ENCODE results near the gene MEX3A. TPM values are rescaled to one million over a fixed set of nuclear protein-coding genes. Genes with fewer than 3 reads are reported as not detected.
"Not testable (repeated sequence)": the region's sequence is repeated elsewhere in the genome, so short reads cannot be mapped to it uniquely, and the experiment has no call there.

The MEX3A gene
- total and polyA plus RNA-seq, 8 donors, result 0.86 to 59.0 (median 48.8) TPM

DNA sequence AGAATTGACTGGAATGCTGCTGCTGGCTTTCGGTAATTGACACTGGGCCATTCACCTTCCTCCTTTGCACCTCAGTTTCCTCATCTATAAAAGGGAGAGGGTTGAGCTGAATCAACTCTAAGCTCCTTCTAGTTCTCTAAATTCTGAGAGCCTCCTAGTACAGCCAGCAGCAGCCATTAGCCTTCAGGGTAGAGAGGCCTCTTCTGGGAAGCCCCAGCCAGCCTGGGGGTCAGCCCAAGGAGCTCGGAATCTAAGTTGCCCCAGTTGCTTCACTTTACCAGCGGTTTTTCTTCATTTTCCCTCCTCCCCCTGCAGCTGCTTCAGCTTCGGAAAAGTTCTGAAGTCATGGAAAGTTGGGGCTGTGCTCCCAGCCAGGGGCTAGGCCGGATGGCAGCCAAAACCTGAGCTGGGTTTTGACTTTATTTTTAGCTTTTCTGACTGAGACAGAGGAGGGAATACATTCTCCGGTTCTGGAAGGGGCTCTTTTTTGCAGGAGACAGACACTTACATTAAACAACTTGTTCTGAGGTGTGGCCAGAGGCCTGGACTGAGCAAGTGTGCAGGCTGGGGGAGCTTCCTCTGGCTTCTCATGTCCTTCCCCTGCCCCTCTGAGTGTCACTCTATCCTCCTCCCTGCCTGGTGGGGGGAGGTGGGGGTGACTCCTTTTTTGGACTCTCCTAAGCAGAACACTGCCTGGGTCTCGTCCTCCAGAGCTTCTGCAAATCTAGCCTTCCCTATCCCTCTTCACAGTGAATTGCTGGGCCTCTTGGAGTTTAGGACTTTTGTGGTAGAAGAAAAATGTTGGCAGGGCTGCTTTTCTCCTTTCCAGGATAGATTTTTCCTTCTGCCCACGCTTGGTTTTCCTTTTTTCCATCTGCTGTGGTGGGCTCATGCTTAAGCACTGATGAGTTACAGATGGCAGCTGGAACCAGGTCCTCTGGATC lies 46.7 kb upstream of the MEX3A start:
- DNase-seq (peak in 3 of 4 donors; percentile 60 to 89 (median 78)), ATAC-seq (peak; percentile 3)
- TF ChIP-seq, protein P1, sequence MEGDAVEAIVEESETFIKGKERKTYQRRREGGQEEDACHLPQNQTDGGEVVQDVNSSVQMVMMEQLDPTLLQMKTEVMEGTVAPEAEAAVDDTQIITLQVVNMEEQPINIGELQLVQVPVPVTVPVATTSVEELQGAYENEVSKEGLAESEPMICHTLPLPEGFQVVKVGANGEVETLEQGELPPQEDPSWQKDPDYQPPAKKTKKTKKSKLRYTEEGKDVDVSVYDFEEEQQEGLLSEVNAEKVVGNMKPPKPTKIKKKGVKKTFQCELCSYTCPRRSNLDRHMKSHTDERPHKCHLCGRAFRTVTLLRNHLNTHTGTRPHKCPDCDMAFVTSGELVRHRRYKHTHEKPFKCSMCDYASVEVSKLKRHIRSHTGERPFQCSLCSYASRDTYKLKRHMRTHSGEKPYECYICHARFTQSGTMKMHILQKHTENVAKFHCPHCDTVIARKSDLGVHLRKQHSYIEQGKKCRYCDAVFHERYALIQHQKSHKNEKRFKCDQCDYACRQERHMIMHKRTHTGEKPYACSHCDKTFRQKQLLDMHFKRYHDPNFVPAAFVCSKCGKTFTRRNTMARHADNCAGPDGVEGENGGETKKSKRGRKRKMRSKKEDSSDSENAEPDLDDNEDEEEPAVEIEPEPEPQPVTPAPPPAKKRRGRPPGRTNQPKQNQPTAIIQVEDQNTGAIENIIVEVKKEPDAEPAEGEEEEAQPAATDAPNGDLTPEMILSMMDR (IDR thresholded peaks at IDR 0.05), result no peak
- peaks cover 0 to 23% of the 10 kb centered on the region in 2 donors for H3K27me3 ChIP-seq
- H3K4me1 ChIP-seq, result peaks cover 62 to 68% of the 10 kb centered on the region in 2 donors
- intact Hi-C loops (cut with DNase I), result no loop called here
- no peaks in the 10 kb centered on the region for H3K9me3 ChIP-seq
- peaks cover 0 to 40% of the 10 kb centered on the region in 2 donors for H3K36me3 ChIP-seq
- no peak overlapping the region for H3K4me3 ChIP-seq
- H3K27ac ChIP-seq, result peak overlapping the region; percentile 93 to 98

DNA sequence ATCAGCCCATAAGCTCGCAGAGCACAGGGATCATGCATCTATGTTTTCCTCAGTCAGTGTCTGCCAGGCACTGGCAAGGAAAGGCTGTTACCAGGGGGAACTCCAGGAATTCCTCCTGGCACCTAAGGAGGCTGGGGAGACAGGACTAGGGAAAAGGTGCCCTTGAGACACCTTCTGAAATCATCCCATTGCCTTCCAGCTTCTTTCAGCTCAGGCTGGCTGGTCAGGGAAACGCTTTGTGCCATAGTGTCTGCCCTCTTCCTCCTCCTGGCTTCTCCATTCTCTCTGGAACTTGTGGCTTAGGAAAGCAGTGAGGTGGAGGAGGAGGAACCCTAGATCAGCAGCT lies 46.0 kb upstream of the MEX3A start:
- DNase-seq, result no peak
- Histone ChIP-seq H3K4me3 (no peak overlapping the region), H3K36me3 (peaks cover 0 to 33% of the 10 kb centered on the region in 2 donors), H3K9me3 (no peaks in the 10 kb centered on the region), H3K27me3 (peaks cover 0 to 23% of the 10 kb centered on the region in 2 donors), H3K27ac (peak overlapping the region; percentile 93 to 98), H3K4me1 (peaks cover 67 to 74% of the 10 kb centered on the region in 2 donors)
- TF ChIP-seq, protein P1 (IDR thresholded peaks at IDR 0.05), result no peak
- intact Hi-C loops (cut with DNase I), result no loop called here
- ATAC-seq, result no peak

DNA sequence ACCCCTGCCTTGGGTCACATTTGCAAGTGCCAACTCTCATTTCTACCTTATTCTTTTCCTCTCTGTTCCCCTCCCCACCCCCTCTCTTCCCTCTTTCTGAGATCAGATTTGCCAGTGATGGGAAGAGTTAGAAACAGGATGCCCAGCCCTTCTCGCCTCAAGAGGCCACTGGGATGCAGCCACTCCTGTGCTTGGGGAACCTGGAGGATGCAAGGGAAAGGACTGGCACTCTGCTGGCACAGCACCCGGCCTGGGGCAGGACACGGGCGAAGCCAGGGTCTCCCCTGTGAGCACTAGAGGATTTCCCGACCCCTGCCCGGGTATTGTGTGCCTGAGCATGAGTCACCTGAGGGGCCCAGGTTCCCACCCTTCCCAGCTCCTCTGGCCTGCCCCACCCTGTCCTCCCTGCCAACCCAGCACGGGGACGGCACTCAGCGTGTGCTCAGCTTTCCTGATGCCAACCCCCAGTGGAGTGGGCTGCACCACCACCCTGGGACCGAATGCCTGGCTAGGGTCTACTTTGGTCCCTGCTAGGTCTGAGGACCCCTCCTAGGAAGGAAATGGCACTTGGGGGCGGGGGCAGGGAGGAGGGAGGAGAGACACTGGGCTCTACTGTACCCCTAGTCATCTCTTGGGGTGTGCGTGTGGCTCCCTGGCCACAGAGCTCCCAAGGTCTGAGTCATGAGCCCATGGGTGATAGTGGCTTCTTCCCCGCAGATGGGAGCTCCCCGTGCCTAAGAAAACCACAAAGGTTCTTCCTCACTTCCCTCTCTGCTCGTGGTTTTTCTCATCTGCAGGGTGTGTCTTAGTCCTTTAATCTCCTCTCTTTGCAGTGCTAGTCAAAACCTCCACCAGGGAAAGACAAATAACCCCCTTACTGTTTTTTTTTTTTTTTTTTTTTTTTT lies 44.6 kb upstream of the MEX3A start:
- H3K36me3 ChIP-seq, result peaks cover 0 to 19% of the 10 kb centered on the region in 2 donors
- peak overlapping the region; percentile 93 to 98 for H3K27ac ChIP-seq
- DNase-seq, result peak in 2 of 4 donors; percentile 74 to 81
- H3K27me3 ChIP-seq, result peaks cover 0 to 33% of the 10 kb centered on the region in 2 donors
- peak overlapping the region in 1 of 2 donors; percentile 7 for H3K4me3 ChIP-seq
- peak; percentile 2 for ATAC-seq
- H3K9me3 ChIP-seq, result no peaks in the 10 kb centered on the region
- TF ChIP-seq, protein P1 (IDR thresholded peaks at IDR 0.05), result peak in 1 of 2 donors; percentile 1
- peaks cover 80 to 88% of the 10 kb centered on the region in 2 donors for H3K4me1 ChIP-seq
- intact Hi-C loops (cut with DNase I), result no loop called here

DNA sequence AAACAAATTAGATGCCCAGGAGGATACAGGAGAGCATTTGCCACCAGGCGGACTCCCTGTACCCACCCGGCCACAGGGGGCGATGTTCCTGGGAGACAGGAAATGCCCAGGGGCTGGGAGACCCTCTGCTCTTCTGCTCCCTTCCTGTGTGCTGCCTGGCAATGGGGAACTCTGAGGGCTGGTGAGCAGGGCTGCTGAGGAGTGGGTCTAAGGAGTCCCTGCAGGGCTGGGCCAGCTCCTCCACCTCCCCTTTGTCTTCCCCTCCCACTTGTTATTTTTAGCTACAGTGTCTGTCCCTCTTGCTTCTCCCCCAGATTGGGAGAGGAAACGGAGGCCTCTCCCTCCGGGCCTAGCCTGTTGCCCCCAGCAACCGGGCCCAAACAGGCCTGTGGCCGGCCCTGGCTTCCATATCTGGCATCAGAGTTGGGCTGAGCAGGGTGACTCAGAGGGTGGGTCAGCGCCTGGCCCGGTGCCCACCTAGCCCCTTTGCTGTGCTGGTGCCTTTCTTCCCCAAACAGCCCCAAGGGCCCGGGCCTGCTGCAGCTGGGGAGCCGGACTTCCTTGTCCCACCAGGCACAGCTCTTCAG lies 43.9 kb upstream of the MEX3A start:
- Histone ChIP-seq H3K36me3 (peaks cover 0 to 12% of the 10 kb centered on the region in 2 donors), H3K27ac (peak overlapping the region; percentile 93 to 98), H3K27me3 (peaks cover 0 to 40% of the 10 kb centered on the region in 2 donors), H3K4me1 (peaks cover 87 to 95% of the 10 kb centered on the region in 2 donors), H3K4me3 (peak overlapping the region in 1 of 2 donors; percentile 7), H3K9me3 (no peaks in the 10 kb centered on the region)
- TF ChIP-seq, protein P1 (IDR thresholded peaks at IDR 0.05), result peak in 1 of 2 donors; percentile 26
- ATAC-seq (peak; percentile 41), DNase-seq (peak; percentile 64 to 95 (median 89))
- intact Hi-C loops (cut with DNase I), result no loop called here

DNA sequence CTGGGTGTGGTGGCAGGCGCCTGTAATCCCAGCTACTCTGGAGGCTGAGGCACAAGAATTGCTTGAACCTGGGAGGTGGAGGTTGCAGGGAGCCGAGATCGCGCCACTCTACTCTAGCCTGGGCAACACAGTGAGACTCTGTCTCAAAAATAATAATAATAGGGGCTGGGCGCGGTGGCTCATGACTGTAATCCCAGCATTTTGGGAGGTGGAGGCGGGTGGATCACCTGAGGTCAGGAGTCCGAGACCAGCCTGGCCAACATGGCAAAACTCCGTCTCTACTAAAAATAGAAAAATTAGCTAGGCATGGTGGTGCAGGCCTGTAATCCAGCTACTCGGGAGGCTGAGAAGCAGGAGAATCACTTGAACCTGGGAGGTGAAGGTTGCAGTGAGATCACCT lies 43.3 kb upstream of the MEX3A start:
- H3K9me3 ChIP-seq; DNase-seq; H3K36me3 ChIP-seq; ATAC-seq; intact Hi-C loops (cut with DNase I): not testable (repeated sequence)
- peak overlapping the region; percentile 93 to 98 for H3K27ac ChIP-seq
- H3K4me1 ChIP-seq, result peaks cover 93 to 100% of the 10 kb centered on the region in 2 donors
- peaks cover 0 to 41% of the 10 kb centered on the region in 2 donors for H3K27me3 ChIP-seq
- H3K4me3 ChIP-seq, result peak overlapping the region in 1 of 2 donors; percentile 7

All from left lung (tissue), 10 donors.